Suprapubic skin (tissue), 4 donors: Measurements from ENCODE around the gene ATAD3A.

Experiments
- CTCF ChIP-seq, 2 donors: fragments of 200-600 bp in 1 of 2; fragments of 450-650 bp in 1 of 2; sonication (generic) in 1 of 2; IDR thresholded peaks; one replicate each; pipeline ENCODE4 v1.5.1; 2016 to 2019; ENCODE audit warnings: antibody characterized with exemption in 2 of 2, mild to moderate bottlenecking in 1 of 2, moderate library complexity in 1 of 2
- EP300 ChIP-seq: sonication (generic); formaldehyde crosslinking; IDR thresholded peaks from one replicate; pipeline ENCODE4 v1.6.1; 2017; ENCODE audit warnings: antibody characterized with exemption
- POLR2A ChIP-seq, 2 donors: fragments of 450-650 bp; IDR thresholded peaks; one replicate each; pipeline ENCODE4 v1.6.1; 2017; ENCODE audit warnings: antibody characterized with exemption in 2 of 2, mild to moderate bottlenecking in 2 of 2, moderate library complexity in 2 of 2
- POLR2AphosphoS5 ChIP-seq, 3 donors: sonication (generic); formaldehyde crosslinking; IDR thresholded peaks; one replicate each; pipeline ENCODE4 v1.6.1; 2017; ENCODE audit warnings: antibody characterized with exemption in 3 of 3

DNA sequence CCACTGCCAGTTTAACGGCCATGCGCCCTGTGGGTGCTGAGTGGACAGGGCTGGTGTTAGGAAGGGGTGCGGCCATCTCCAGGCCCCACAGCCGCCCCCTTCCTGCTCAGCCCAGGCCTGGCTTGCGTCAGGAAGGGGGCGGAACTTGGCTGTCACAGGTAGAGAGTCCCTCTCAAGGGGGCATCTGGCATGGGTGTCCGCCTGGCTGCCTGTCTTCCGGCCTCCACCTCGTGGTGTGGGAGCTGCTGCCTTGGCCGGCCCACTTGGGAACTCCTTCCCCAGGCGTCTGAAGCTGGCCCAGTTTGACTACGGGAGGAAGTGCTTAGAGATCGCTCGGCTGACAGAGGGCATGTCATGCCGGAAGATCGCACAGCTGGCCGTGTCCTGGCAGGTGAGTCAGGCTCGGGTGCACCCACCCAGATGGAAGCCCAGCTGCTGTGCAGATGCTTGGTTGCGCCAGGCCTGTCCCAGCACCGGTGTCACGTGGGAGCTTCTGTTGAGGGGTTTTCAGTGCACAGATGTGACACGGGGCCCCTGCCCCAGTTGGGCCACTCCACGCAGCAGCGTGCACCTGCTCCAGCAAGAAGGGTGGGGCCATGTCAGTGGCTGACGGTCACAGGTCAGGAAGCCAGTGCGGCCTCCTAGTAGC lies 49.5 kb upstream of the ATAD3A start:
- no peak for TF ChIP-seq POLR2A (IDR thresholded peaks at IDR 0.05)
- TF ChIP-seq CTCF (IDR thresholded peaks at IDR 0.05), result no peak
- TF ChIP-seq EP300, result no peak
- no peak for TF ChIP-seq POLR2AphosphoS5 (IDR thresholded peaks at IDR 0.05)
